Smooth muscle cell (in vitro differentiated cells): Measurements from ENCODE around the gene TAF5L. TPM values are rescaled to one million over a fixed set of nuclear protein-coding genes. Genes with fewer than 3 reads are reported as not detected.

Source experiments
- DNase-seq: peaks from one replicate; lab custom pipeline; 2025; ENCODE audit not compliant: unreplicated experiment; lab: John Stamatoyannopoulos, UW
- H2AFZ ChIP-seq: fragments of 200-600 bp; sonication (generic); 2 replicates; pipeline ENCODE4 v1.6.0; 2016; ENCODE audit warnings: antibody characterized with exemption, low read depth, mild to moderate bottlenecking
- H3F3A ChIP-seq: fragments of 200-600 bp; sonication (generic); 2 replicates; pipeline ENCODE4 v1.6.0; 2017; ENCODE audit warnings: antibody characterized with exemption, low read depth
- H3K27ac ChIP-seq: fragments of 200-600 bp; sonication (generic); 2 replicates; pipeline ENCODE4 v1.5.1; 2016; ENCODE audit warnings: low read depth, mild to moderate bottlenecking
- H3K27me3 ChIP-seq: fragments of 200-600 bp; sonication (generic); 2 replicates; pipeline ENCODE4 v1.6.1; 2016; ENCODE audit warnings: low read depth, mild to moderate bottlenecking
- H3K36me3 ChIP-seq: fragments of 200-600 bp; sonication (generic); 2 replicates; pipeline ENCODE4 v1.5.1; 2016; ENCODE audit warnings: low read depth
- H3K4me1 ChIP-seq: fragments of 200-600 bp; sonication (generic); 2 replicates; pipeline ENCODE4 v1.5.1; 2016; ENCODE audit warnings: low read depth
- H3K4me2 ChIP-seq: fragments of 200-600 bp; sonication (generic); 2 replicates; pipeline ENCODE4 v1.6.0; 2016; ENCODE audit warnings: mild to moderate bottlenecking
- H3K4me3 ChIP-seq: fragments of 200-600 bp; sonication (generic); 2 replicates; pipeline ENCODE4 v1.5.1; 2016; ENCODE audit warnings: mild to moderate bottlenecking
- H3K79me2 ChIP-seq: fragments of 200-600 bp; sonication (generic); 2 replicates; pipeline ENCODE4 v1.6.0; 2016; ENCODE audit warnings: low read depth, mild to moderate bottlenecking
- H3K9ac ChIP-seq: fragments of 200-600 bp; sonication (generic); 2 replicates; pipeline ENCODE4 v1.6.0; 2016; ENCODE audit warnings: low read depth
- H3K9me3 ChIP-seq: fragments of 200-600 bp; sonication (generic); replicated peaks from 2 replicates; pipeline ENCODE4 v1.5.1; 2016; ENCODE audit warnings: low read depth
- H4K20me1 ChIP-seq: fragments of 200-600 bp; sonication (generic); 2 replicates; pipeline ENCODE4 v1.6.0; 2016; ENCODE audit warnings: low read depth
- WGBS: methylation state at CpG from one replicate; pipeline ENCODE4 v1.1.7; 2016; ENCODE audit warnings: low lambda C conversion rate; 5-methylcytosine and 5-hydroxymethylcytosine counted together
- polyA plus RNA-seq: library from polyadenylated mRNA; unstranded; fragments of >200 nt; fragmentation: Nextera tagmentation; extraction: Ambion mirVana; gene quantifications from 2 replicates; pipeline ENCODE4 v1.2.1, GENCODE V29; 2016
- total RNA-seq: library from RNA; depleted of rRNA; stranded (reverse); fragments of >200 nt; gene quantifications from 2 replicates; pipeline ENCODE4 v1.2.3, GENCODE V29; 2014
- TF ChIP-seq, protein P1 (sequence below): fragments of 200-600 bp; sonication (generic); IDR thresholded peaks from 2 replicates; pipeline ENCODE4 v1.5.1; 2017; ENCODE audit warnings: borderline replicate concordance, mild to moderate bottlenecking, antibody characterized with exemption; ENCODE audit not compliant: insufficient read depth, poor library complexity, severe bottlenecking

TAF5L gene
- total and polyA plus RNA-seq, 2 experiments from 2014 or later, result 3.3 to 11.3 TPM

DNA sequence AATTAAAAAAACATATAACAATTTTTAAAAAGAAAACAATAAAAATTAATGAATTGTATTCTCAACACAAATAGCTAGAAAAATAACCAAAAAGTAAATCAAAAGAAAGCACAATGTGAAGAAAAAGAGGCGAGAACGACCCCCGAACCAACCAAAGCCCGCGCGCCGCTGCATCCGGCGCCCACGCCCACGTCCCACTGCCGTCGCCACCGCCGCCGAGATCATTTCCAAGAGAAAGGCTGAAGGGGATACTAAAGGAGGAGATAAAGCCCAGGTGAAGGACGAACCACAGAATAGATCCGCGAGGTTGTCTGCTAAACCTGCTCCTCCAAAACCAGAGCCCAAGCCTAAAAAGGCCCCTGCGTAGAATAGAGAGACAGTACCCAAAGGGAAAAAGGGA, 55.6 kb downstream of the TAF5L start:
- Histone ChIP-seq H3K4me2 (no peak overlapping the region), H3K27ac (no peak overlapping the region), H4K20me1 (no peaks in the 10 kb centered on the region), H3K4me3 (no peak overlapping the region), H3K36me3 (no peaks in the 10 kb centered on the region), H3K27me3 (no peaks in the 10 kb centered on the region), H2AFZ (no peak overlapping the region), H3K4me1 (no peaks in the 10 kb centered on the region), H3F3A (no peaks in the 10 kb centered on the region), H3K79me2 (no peaks in the 10 kb centered on the region), H3K9ac (no peak overlapping the region), H3K9me3 (no peaks in the 10 kb centered on the region)
- TF ChIP-seq, protein P1, sequence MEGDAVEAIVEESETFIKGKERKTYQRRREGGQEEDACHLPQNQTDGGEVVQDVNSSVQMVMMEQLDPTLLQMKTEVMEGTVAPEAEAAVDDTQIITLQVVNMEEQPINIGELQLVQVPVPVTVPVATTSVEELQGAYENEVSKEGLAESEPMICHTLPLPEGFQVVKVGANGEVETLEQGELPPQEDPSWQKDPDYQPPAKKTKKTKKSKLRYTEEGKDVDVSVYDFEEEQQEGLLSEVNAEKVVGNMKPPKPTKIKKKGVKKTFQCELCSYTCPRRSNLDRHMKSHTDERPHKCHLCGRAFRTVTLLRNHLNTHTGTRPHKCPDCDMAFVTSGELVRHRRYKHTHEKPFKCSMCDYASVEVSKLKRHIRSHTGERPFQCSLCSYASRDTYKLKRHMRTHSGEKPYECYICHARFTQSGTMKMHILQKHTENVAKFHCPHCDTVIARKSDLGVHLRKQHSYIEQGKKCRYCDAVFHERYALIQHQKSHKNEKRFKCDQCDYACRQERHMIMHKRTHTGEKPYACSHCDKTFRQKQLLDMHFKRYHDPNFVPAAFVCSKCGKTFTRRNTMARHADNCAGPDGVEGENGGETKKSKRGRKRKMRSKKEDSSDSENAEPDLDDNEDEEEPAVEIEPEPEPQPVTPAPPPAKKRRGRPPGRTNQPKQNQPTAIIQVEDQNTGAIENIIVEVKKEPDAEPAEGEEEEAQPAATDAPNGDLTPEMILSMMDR, result no peak
- DNase-seq, result no peak
- 77% methylated on average over 20 of the region's 20 CpGs for WGBS

DNA sequence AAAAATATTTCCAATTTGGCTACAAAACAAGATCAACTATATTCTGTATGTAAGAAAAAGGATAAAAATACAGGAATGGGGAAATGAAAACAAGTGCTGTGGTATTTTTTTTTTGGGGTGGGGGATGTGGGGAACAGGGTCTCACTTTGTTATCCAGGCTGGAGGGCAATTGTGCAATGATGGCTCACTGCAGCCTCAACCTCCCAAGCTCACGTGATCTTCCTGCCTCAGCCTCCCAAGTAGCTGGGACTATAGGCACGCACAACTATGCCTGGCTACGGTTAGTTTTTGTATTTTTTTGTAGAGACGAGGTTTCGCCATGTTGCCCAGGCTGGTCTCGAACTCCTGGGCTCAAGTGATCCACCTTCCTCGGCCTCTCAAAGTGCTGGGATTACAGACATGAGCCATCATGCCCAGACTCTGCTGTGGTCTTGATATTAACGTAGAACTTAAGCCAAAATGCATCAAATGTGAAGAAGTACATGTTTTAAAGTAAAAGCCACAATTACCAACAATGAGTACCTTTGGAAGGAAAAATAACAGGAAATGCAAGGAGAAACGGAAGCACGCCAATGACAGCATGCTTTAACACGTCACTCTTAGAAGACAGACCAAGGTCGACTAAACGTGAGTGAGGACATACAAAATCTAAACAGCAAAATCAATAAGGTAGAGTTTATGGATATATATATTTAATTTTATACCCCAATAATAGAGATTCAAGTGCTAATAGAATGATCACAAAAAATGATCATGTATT, 58.6 kb downstream of the TAF5L start:
- H2AFZ ChIP-seq, result no peak overlapping the region
- no peak overlapping the region for H3K4me3 ChIP-seq
- no peaks in the 10 kb centered on the region for H4K20me1 ChIP-seq
- H3K4me1 ChIP-seq, result peaks cover 14% of the 10 kb centered on the region
- no peaks in the 10 kb centered on the region for H3K27me3 ChIP-seq
- TF ChIP-seq, protein P1, result no peak
- H3K79me2 ChIP-seq, result no peaks in the 10 kb centered on the region
- no peaks in the 10 kb centered on the region for H3K9me3 ChIP-seq
- H3F3A ChIP-seq, result peaks cover 4% of the 10 kb centered on the region
- WGBS, result 87% methylated on average over 13 of the region's 13 CpGs
- no peak overlapping the region for H3K4me2 ChIP-seq
- no peak overlapping the region for H3K9ac ChIP-seq
- no peak for DNase-seq
- no peak overlapping the region for H3K27ac ChIP-seq
- no peaks in the 10 kb centered on the region for H3K36me3 ChIP-seq

DNA sequence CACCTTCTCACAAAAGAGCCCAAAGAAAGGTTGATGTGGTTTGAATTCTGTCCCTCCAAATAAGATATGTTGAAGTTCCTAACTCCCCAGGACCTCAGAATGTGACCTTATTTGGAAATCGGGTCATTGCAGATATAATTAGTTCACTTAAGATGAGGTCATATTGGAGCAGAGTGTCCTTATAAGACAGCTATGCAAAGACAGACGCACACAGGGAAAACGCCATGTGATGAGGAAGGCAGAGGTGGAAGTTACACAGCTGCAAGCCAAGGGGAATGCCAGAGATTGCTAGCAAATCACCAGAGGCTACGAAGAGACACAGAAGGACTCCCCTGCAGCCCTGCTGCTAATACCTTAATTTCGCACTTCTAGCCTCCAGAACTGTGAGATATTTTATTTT, 62.2 kb downstream of the TAF5L start:
- WGBS, result 45% methylated on average over 5 of the region's 5 CpGs
- DNase-seq, result no peak
- peak overlapping the region; percentile 9 for H2AFZ ChIP-seq
- H3K36me3 ChIP-seq, result no peaks in the 10 kb centered on the region
- no peak overlapping the region for H3K4me3 ChIP-seq
- H3K4me1 ChIP-seq, result peaks cover 14% of the 10 kb centered on the region
- peak overlapping the region; percentile 16 for H3K27ac ChIP-seq
- no peaks in the 10 kb centered on the region for H4K20me1 ChIP-seq
- no peaks in the 10 kb centered on the region for H3K9me3 ChIP-seq
- H3F3A ChIP-seq, result peaks cover 4% of the 10 kb centered on the region
- no peaks in the 10 kb centered on the region for H3K79me2 ChIP-seq
- peak overlapping the region; percentile 43 for H3K4me2 ChIP-seq
- no peaks in the 10 kb centered on the region for H3K27me3 ChIP-seq
- no peak overlapping the region for H3K9ac ChIP-seq
- TF ChIP-seq, protein P1, result no peak

DNA sequence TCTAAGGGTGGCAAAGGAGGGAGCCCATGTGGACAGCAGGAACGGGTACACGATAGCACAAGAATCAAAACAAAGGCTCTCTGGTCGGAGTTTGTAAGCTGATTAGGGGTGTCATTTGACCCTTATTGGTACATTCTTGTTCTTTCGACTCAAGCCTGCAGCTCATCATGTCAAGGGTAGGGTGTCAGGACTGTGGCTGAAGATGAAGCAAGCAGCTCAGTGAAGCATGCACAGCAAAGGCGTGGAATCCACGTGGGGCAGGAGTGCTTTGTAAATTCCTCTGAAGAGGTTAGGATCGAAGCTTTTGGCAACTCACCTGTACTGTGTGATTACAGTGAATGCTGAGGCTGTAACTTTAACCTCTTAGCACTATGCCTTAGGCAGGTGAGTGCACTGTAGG, 62.7 kb downstream of the TAF5L start:
- DNase-seq, result no peak
- TF ChIP-seq, protein P1, result no peak
- Histone ChIP-seq H4K20me1 (no peaks in the 10 kb centered on the region), H3K4me3 (no peak overlapping the region), H3K27ac (peak overlapping the region; percentile 16), H3F3A (peaks cover 4% of the 10 kb centered on the region), H3K4me1 (peaks cover 14% of the 10 kb centered on the region), H3K9ac (no peak overlapping the region), H3K36me3 (no peaks in the 10 kb centered on the region), H3K79me2 (no peaks in the 10 kb centered on the region), H3K27me3 (no peaks in the 10 kb centered on the region), H3K9me3 (no peaks in the 10 kb centered on the region), H2AFZ (peak overlapping the region; percentile 9), H3K4me2 (peak overlapping the region; percentile 43)
- 32% methylated on average over 7 of the region's 7 CpGs for WGBS
